Activated CD4-positive, alpha-beta memory T cell treated with anti-CD3 and anti-CD28 coated beads, Interleukin-2, amount 10 ng/mL, durations not matched to agents 7 days and 5 days (primary cell): ENCODE data around the gene TPO. TPM values are rescaled to one million over a fixed set of nuclear protein-coding genes. Genes with fewer than 3 reads are reported as not detected.
A peak's percentile ranks its signal among the peaks of the same experiment; 100 is the strongest.
"Not testable (repeated sequence)": the region's sequence is repeated elsewhere in the genome, so short reads cannot be mapped to it uniquely, and the experiment has no call there.

Experiments
- CTCF ChIA-PET: fragments of 350-600 bp; sonication (Branson Sonifier 250); formaldehyde crosslinking; loops from one replicate; lab custom pipeline; 2021; ENCODE audit warnings: antibody characterized with exemption, inconsistent platforms; lab: Charles Lee
- POLR2A ChIA-PET: fragments of 350-600 bp; sonication (Branson Sonifier 250); formaldehyde crosslinking; loops from one replicate; lab custom pipeline; 2021; ENCODE audit warnings: antibody characterized with exemption; lab: Charles Lee
- DNase-seq: peaks from one replicate; pipeline ENCODE4 v3.0.0-alpha.2; 2020
- H3K27ac Mint-ChIP-seq: one replicate; pipeline ENCODE4 v1.8.0; 2021; ENCODE audit warnings: mild to moderate bottlenecking, mixed read lengths
- H3K27me3 Mint-ChIP-seq: one replicate; pipeline ENCODE4 v1.8.0; 2021; ENCODE audit warnings: mixed read lengths
- H3K36me3 Mint-ChIP-seq: one replicate; pipeline ENCODE4 v1.8.0; 2021; ENCODE audit warnings: low read depth, mixed read lengths
- H3K4me1 Mint-ChIP-seq: one replicate; pipeline ENCODE4 v1.8.0; 2021; ENCODE audit warnings: mixed read lengths
- H3K4me3 Mint-ChIP-seq: one replicate; pipeline ENCODE4 v1.8.0; 2021; ENCODE audit warnings: mild to moderate bottlenecking, mixed read lengths
- H3K9me3 Mint-ChIP-seq: one replicate; pipeline ENCODE4 v1.8.0; 2021; ENCODE audit warnings: mixed read lengths
- total RNA-seq, 2 experiments: library from RNA; stranded (reverse); gene quantifications; one replicate each; pipeline ENCODE4 v1.2.3, GENCODE V29; 2021

The TPO gene
- total RNA-seq, 2 experiments from 2014 or later: 0.73 TPM; not detected in 1

- Mint-ChIP-seq H3K9me3 (no peaks in the 10 kb centered on the region), H3K27me3 (peaks cover 2% of the 10 kb centered on the region), H3K4me1 (peaks cover 10% of the 10 kb centered on the region), H3K4me3 (no peak overlapping the region), H3K36me3 (no peaks in the 10 kb centered on the region), H3K27ac (no peak overlapping the region)
- DNase-seq: no peak
- ChIA-PET POLR2A (no interaction called here), CTCF (no interaction called here)
Measured at GRCh38 chr2:1559589-1560175, 146.4 kb downstream of the TPO start.

- Mint-ChIP-seq H3K4me1 (peaks cover 10% of the 10 kb centered on the region), H3K36me3 (no peaks in the 10 kb centered on the region), H3K9me3 (no peaks in the 10 kb centered on the region), H3K4me3 (no peak overlapping the region), H3K27me3 (no peaks in the 10 kb centered on the region), H3K27ac (no peak overlapping the region)
- DNase-seq: no peak
- ChIA-PET CTCF (interaction anchor here (1.3 to 1.8 kb wide), 2 partner anchors 8 to 12 kb away, joined by 3 to 7 read pairs; no protein-coding TSS in a partner anchor), POLR2A (no interaction called here)
Measured at GRCh38 chr2:1561259-1561658, 148.0 kb downstream of the TPO start.

GRCh38 chr2:1561811-1562421, 148.7 kb downstream of the TPO start:
- Mint-ChIP-seq H3K36me3 (no peaks in the 10 kb centered on the region), H3K4me3 (no peak overlapping the region), H3K27ac (no peak overlapping the region), H3K4me1 (peaks cover 10% of the 10 kb centered on the region), H3K27me3 (no peaks in the 10 kb centered on the region), H3K9me3 (peaks cover 2% of the 10 kb centered on the region)
- DNase-seq: no peak
- CTCF ChIA-PET: interaction anchor here (1.3 to 1.8 kb wide), 2 partner anchors 9 to 12 kb away, joined by 3 to 7 read pairs; no protein-coding TSS in a partner anchor
- POLR2A ChIA-PET: no interaction called here

- Mint-ChIP-seq H3K27ac (no peak overlapping the region), H3K9me3 (peaks cover 12% of the 10 kb centered on the region), H3K27me3 (no peaks in the 10 kb centered on the region), H3K4me3 (no peak overlapping the region), H3K36me3 (no peaks in the 10 kb centered on the region), H3K4me1 (peaks cover 10% of the 10 kb centered on the region)
- CTCF ChIA-PET: no interaction called here
- DNase-seq: no peak
- POLR2A ChIA-PET: no interaction called here
Measured at GRCh38 chr2:1563084-1563857, 150.0 kb downstream of the TPO start.

DNA sequence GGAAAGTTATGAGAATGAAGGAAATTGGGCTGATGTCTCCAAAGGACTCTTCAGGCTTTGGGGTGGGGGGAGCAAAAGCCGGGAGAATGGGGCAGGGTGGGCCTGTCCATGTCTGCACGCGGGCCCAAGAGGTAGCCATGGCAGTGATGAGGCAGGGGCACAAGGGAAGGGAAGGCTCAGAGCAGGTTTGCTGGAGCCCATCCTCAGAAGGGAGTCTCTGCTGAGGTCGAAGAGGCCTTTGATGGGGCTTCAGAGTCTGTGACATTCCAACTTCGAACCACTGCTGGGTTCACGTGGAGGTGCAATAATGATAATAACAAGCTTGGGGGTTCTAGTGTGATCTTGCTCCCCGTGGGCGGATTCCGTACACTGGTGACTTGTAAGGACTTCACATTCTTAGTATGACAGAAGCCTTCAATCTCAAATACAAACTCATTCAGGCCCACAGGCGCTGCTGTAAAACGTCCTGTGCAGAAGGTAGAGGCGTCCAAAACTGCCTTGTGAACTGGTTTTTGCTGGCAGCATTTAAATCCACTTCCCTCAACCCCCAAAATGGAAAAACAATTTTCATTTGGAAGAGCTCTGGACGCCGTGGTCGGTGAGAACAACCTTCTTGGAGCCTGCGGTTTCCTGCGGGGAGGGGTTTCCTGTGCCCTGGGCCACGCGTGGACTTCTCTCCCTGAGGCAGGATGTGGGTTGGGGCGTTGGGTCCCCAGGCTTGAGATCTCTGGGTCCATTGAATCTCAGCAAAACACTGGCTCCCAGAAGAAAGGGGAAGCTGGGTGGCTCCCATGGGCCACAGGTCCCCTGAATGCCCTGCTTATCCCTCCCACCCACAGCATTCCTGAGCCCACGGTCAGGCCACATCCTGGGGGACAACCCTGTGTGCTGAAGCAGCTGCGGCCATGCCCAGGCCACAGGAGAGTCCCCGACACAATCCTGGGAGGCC, 151.0 kb downstream of the TPO start:
- no peaks in the 10 kb centered on the region for H3K36me3 Mint-ChIP-seq
- H3K27ac Mint-ChIP-seq: no peak overlapping the region
- CTCF ChIA-PET: interaction anchor here (0.9 kb wide), 1 partner anchor 14 kb away, joined by 4 read pairs; no protein-coding TSS in a partner anchor
- peak; percentile 27 for DNase-seq
- peaks cover 10% of the 10 kb centered on the region for H3K4me1 Mint-ChIP-seq
- no peaks in the 10 kb centered on the region for H3K27me3 Mint-ChIP-seq
- no peak overlapping the region for H3K4me3 Mint-ChIP-seq
- POLR2A ChIA-PET: no interaction called here
- H3K9me3 Mint-ChIP-seq: peaks cover 12% of the 10 kb centered on the region

GRCh38 chr2:1567556-1568344, 154.5 kb downstream of the TPO start:
- H3K36me3 Mint-ChIP-seq: no peaks in the 10 kb centered on the region
- peaks cover 10% of the 10 kb centered on the region for H3K4me1 Mint-ChIP-seq
- DNase-seq: no peak
- ChIA-PET POLR2A (no interaction called here), CTCF (no interaction called here)
- H3K27me3 Mint-ChIP-seq: no peaks in the 10 kb centered on the region
- H3K4me3 Mint-ChIP-seq: no peak overlapping the region
- H3K9me3 Mint-ChIP-seq: peaks cover 12% of the 10 kb centered on the region
- no peak overlapping the region for H3K27ac Mint-ChIP-seq

- DNase-seq, H3K36me3 Mint-ChIP-seq, H3K27me3 Mint-ChIP-seq, CTCF ChIA-PET, H3K4me3 Mint-ChIP-seq, H3K27ac Mint-ChIP-seq, POLR2A ChIA-PET: not testable (repeated sequence)
- Mint-ChIP-seq H3K9me3 (peaks cover 12% of the 10 kb centered on the region), H3K4me1 (peaks cover 10% of the 10 kb centered on the region)
Measured at GRCh38 chr2:1568345-1568668, 155.0 kb downstream of the TPO start.

GRCh38 chr2:1569879-1570450, 156.7 kb downstream of the TPO start:
- Mint-ChIP-seq H3K4me1 (no peaks in the 10 kb centered on the region), H3K36me3 (no peaks in the 10 kb centered on the region), H3K27me3 (peaks cover 1% of the 10 kb centered on the region), H3K27ac (no peak overlapping the region), H3K9me3 (peaks cover 12% of the 10 kb centered on the region), H3K4me3 (no peak overlapping the region)
- ChIA-PET POLR2A (no interaction called here), CTCF (interaction anchor here (0.7 to 0.8 kb wide), 2 partner anchors 9 to 19 kb away, joined by 3 read pairs; no protein-coding TSS in a partner anchor)
- DNase-seq: no peak

DNA sequence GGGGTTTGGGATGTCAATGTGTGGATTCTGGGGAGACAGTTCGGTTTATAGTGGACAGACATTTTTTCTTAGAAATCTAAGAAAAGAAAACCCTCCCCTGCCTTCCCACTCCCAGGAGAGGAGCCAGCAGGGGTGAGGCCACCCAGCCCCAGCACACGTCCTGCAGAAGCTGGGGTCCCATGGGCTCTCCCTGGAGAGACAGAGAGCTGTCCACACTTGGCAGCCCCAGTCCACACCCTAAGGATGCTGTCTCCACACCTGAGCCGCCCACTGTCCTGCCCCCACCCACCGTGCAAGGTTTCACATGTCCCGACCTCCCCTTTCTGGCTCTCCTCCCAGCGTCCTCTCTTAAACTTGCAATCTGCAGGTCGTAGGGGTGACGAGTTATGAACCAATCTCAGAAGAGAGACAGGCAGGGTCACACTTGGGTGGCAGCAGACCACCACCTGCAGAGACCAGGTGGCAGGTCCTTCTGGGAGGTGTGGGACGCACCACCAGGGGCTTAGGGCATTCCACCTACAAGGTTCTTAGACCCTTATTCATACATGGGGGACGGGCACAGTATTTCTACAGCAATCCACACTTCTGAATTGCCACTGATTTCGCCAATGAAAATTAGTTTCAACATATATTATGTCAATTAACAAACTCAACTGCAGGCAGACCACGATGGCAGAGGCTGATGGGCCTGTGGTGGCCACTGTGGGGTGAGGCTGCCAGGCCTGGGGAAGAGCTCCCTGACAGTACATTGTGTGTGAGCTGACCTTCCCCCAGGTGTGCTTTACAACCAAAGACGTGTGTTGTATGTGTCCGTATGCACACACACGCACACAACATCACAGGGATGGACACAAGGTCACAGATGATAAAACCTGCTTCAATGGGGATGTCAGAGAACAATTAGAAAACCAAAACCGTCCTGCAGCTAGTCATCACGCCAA, 158.5 kb downstream of the TPO start:
- CTCF ChIA-PET: no interaction called here
- no peaks in the 10 kb centered on the region for H3K4me1 Mint-ChIP-seq
- no peak for DNase-seq
- no peak overlapping the region for H3K4me3 Mint-ChIP-seq
- no peaks in the 10 kb centered on the region for H3K36me3 Mint-ChIP-seq
- peaks cover 4% of the 10 kb centered on the region for H3K27me3 Mint-ChIP-seq
- H3K27ac Mint-ChIP-seq: no peak overlapping the region
- POLR2A ChIA-PET: no interaction called here
- peaks cover 12% of the 10 kb centered on the region for H3K9me3 Mint-ChIP-seq

- CTCF ChIA-PET: no interaction called here
- H3K4me1 Mint-ChIP-seq: no peaks in the 10 kb centered on the region
- H3K27ac Mint-ChIP-seq: no peak overlapping the region
- DNase-seq: no peak
- no peak overlapping the region for H3K4me3 Mint-ChIP-seq
- no peaks in the 10 kb centered on the region for H3K36me3 Mint-ChIP-seq
- POLR2A ChIA-PET: no interaction called here
- peaks cover 4% of the 10 kb centered on the region for H3K9me3 Mint-ChIP-seq
- H3K27me3 Mint-ChIP-seq: peaks cover 4% of the 10 kb centered on the region
Measured at GRCh38 chr2:1572638-1573037, 159.4 kb downstream of the TPO start.

DNA sequence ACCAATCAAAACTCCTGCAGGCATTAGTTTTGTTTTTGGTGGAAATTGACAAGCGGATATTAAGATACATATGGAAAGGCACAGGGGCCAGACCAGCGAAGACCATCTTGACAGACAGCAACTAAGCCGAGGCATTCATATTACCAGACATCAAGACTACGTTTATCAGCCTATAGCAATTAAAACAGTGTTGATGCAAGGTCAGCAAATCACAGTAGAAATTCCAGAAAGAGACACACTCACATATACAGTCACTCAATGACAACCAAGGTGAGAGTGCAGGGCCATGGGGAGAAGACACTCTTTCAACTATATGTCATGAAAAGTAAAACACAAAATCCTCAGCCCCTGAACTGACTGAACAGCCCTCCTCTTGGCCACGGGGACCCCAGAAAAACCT, 164.6 kb downstream of the TPO start:
- Mint-ChIP-seq H3K4me3 (no peak overlapping the region), H3K27ac (no peak overlapping the region), H3K4me1 (no peaks in the 10 kb centered on the region), H3K36me3 (no peaks in the 10 kb centered on the region), H3K27me3 (peaks cover 4% of the 10 kb centered on the region), H3K9me3 (no peaks in the 10 kb centered on the region)
- ChIA-PET POLR2A (no interaction called here), CTCF (no interaction called here)
- no peak for DNase-seq
